GM12878 (cell line): ENCODE results near the gene THBD. TPM values are rescaled to one million over a fixed set of nuclear protein-coding genes. Genes with fewer than 3 reads are reported as not detected.
A peak's percentile ranks its signal among the peaks of the same experiment; 100 is the strongest.

Experiments used
- ATAC-seq: fragments of 200-7000 bp; cut with Tn5 transposase; 3 replicates; pipeline ENCODE4 v1.9.1; 2020; ENCODE audit warnings: mild to moderate bottlenecking, moderate library complexity
- BruUV-seq: library from RNA; stranded (reverse); fragments of 400-500 nt; replicated peaks from 2 replicates; lab custom pipeline; 2021; lab: Mats Ljungman, UMichigan
- CTCF ChIA-PET: fragments of 300-600 bp; sonication (Branson Sonifier 250); formaldehyde crosslinking; extraction: SDS; loops from one replicate; lab custom pipeline; 2021; ENCODE audit warnings: inconsistent platforms; lab: Yijun Ruan, JAX
- POLR2A ChIA-PET: fragments of 350-600 bp; formaldehyde crosslinking; extraction: SDS; loops from one replicate; lab custom pipeline; 2021; ENCODE audit warnings: inconsistent platforms; lab: Charles Lee
- RAD21 ChIA-PET: fragments of 300-600 bp; sonication (Branson Sonifier 250); formaldehyde crosslinking; loops from one replicate; lab custom pipeline; 2023; ENCODE audit warnings: antibody characterized with exemption; ENCODE audit not compliant: unreplicated experiment; lab: Charles Lee
- SMC1A ChIA-PET: fragments of 300-600 bp; sonication (Branson Sonifier 250); formaldehyde crosslinking; loops from one replicate; lab custom pipeline; 2023; ENCODE audit not compliant: unreplicated experiment, uncharacterized antibody; lab: Charles Lee
- DNase-seq: peaks from one replicate; pipeline ENCODE4 v3.0.0-alpha.2; 2011; ENCODE audit warnings: low read depth, low spot score
- FAIRE-seq: peaks from 3 replicates; lab custom pipeline; 2011; peaks lifted over from hg19 to GRCh38; lab: Jason Lieb, UNC
- H2AFZ ChIP-seq: 2 replicates; pipeline ENCODE4 v1.6.0; 2011; ENCODE audit warnings: low read depth, low read length, control low read depth; ENCODE audit not compliant: control insufficient read depth
- H3K27ac ChIP-seq: 2 replicates; pipeline ENCODE4 v1.5.1; 2011; ENCODE audit warnings: control low read depth; ENCODE audit not compliant: control insufficient read depth, insufficient read depth
- H3K27me3 ChIP-seq, 2 experiments: replicated peaks in 1 of 2; 2 replicates each; pipeline versions ENCODE4 v1.6.0 to v1.6.1; 2011; ENCODE audit warnings: low read length in 1 of 2; ENCODE audit not compliant: control insufficient read depth in 2 of 2, insufficient read depth in 2 of 2
- H3K36me3 ChIP-seq, 2 experiments: 2 replicates each; pipeline ENCODE4 v1.5.1; 2011; ENCODE audit warnings: low read length in 1 of 2; ENCODE audit not compliant: control insufficient read depth in 2 of 2, insufficient read depth in 2 of 2
- H3K4me1 ChIP-seq: 2 replicates; pipeline ENCODE4 v1.6.1; 2011; ENCODE audit warnings: mild to moderate bottlenecking, low read length, moderate library complexity, mixed read lengths; ENCODE audit not compliant: control insufficient read depth, insufficient read depth
- H3K4me2 ChIP-seq: 2 replicates; pipeline ENCODE4 v1.6.0; 2011; ENCODE audit warnings: control low read depth; ENCODE audit not compliant: control insufficient read depth, insufficient read depth
- H3K4me3 ChIP-seq: fragments of 200-600 bp; sonication (generic); 2 replicates; pipeline ENCODE4 v1.5.1; 2016
- H3K79me2 ChIP-seq: 2 replicates; pipeline ENCODE4 v1.6.0; 2011; ENCODE audit warnings: low read length; ENCODE audit not compliant: control insufficient read depth, insufficient read depth
- H3K9ac ChIP-seq: 2 replicates; pipeline ENCODE4 v1.8.0; 2011; ENCODE audit warnings: low read length, control low read depth, mixed read lengths; ENCODE audit not compliant: control insufficient read depth, insufficient read depth
- H3K9me3 ChIP-seq: replicated peaks from 3 replicates; pipeline ENCODE4 v1.5.1; 2011; ENCODE audit warnings: mild to moderate bottlenecking, low read length; ENCODE audit not compliant: control insufficient read depth, insufficient read depth
- H4K20me1 ChIP-seq: 2 replicates; pipeline ENCODE4 v1.6.0; 2011; ENCODE audit not compliant: control insufficient read depth, insufficient read depth
- BACH1 ChIP-seq: fragments of 450-650 bp; IDR thresholded peaks from 2 replicates; pipeline ENCODE4 v1.6.1; 2017; ENCODE audit warnings: mild to moderate bottlenecking, borderline replicate concordance
- CBFB ChIP-seq: IDR thresholded peaks from 2 replicates; pipeline ENCODE4 v1.6.1; 2016; ENCODE audit warnings: antibody characterized with exemption, low read depth
- E2F4 ChIP-seq: IDR thresholded peaks from 2 replicates; pipeline ENCODE4 v1.6.1; 2012; ENCODE audit warnings: low read depth, low read length, improper control_type of control experiment
- JUNB ChIP-seq: IDR thresholded peaks from 2 replicates; pipeline ENCODE4 v1.6.1; 2016; ENCODE audit warnings: antibody characterized with exemption, mild to moderate bottlenecking
- MTA3 ChIP-seq: IDR thresholded peaks from 2 replicates; pipeline ENCODE4 v1.6.1; 2012; ENCODE audit warnings: low read length, inconsistent platforms, borderline replicate concordance
- PKNOX1 ChIP-seq: fragments of 450-650 bp; IDR thresholded peaks from 2 replicates; pipeline ENCODE4 v1.6.1; 2016; ENCODE audit warnings: mild to moderate bottlenecking
- SPI1 ChIP-seq: IDR thresholded peaks from 2 replicates; pipeline ENCODE4 v1.6.1; 2011; ENCODE audit warnings: low read depth, mild to moderate bottlenecking, low read length, moderate library complexity, borderline replicate concordance; ENCODE audit not compliant: insufficient read depth
- SREBF2 ChIP-seq: IDR thresholded peaks from 2 replicates; pipeline ENCODE4 v1.6.1; 2012; ENCODE audit warnings: mild to moderate bottlenecking, low read length
- TCF12 ChIP-seq: IDR thresholded peaks from 2 replicates; pipeline ENCODE4 v1.6.1; 2011; ENCODE audit warnings: low read depth, mild to moderate bottlenecking, low read length
- WRNIP1 ChIP-seq: IDR thresholded peaks from 2 replicates; pipeline ENCODE4 v1.6.1; 2011; ENCODE audit warnings: low read depth, low read length, improper control_type of control experiment, borderline replicate concordance
- WGBS: methylation state at CpG from one replicate; pipeline ENCODE4 v1.1.6; 2016; ENCODE audit warnings: low lambda C conversion rate; ENCODE audit not compliant: insufficient replicate concordance, insufficient coverage; ENCODE audit errors: missing lambda C conversion rate; 5-methylcytosine and 5-hydroxymethylcytosine counted together
- in situ Hi-C: fragments of 300-500 bp; cut with MboI; formaldehyde crosslinking; loops from 9 replicates; pipeline ENCODE4 v1.14.3; 2018; ENCODE audit warnings: mixed read lengths
- intact Hi-C: fragments of 100-400 bp; cut with micrococcal nuclease; formaldehyde crosslinking; loops from one replicate; pipeline ENCODE4 v1.14.2; 2022; ENCODE audit not compliant: unreplicated experiment
- polyA plus RNA-seq, 11 experiments: library from polyadenylated mRNA; depleted of rRNA in 4 of 11; unstranded in 6 of 11; stranded (reverse) in 5 of 11; fragments of >200 nt; fragmentation: Nextera tagmentation in 4 of 11; fragmentation: Illumina TruSeq in 1 of 11; extraction: Ambion mirVana in 4 of 11; extraction: Trizol in 1 of 11; gene quantifications; 1 replicate in 1 of 11; 2 replicates in 10 of 11; pipeline versions ENCODE4 v1.2.1 to v1.2.3, GENCODE V29; 2011 to 2016; ENCODE audit warnings: inconsistent platforms in 2 of 11, missing spikeins in 2 of 11, low read depth in 1 of 11
- total RNA-seq, 4 experiments: library from RNA; depleted of rRNA in 3 of 4; stranded (reverse); fragments of >200 nt in 3 of 4; fragmentation: Illumina TruSeq in 1 of 4; extraction: Trizol in 1 of 4; gene quantifications; 2 replicates each; pipeline versions ENCODE4 v1.2.1 to v1.2.3, GENCODE V29; 2013 to 2021

The THBD gene
- total and polyA plus RNA-seq, 10 of the 15 experiments (the other 5 are each of a cell fraction or from before 2014, with no cell fraction given) = not detected

- no peak overlapping the region for H3K9ac ChIP-seq
- CTCF ChIA-PET = interaction anchor here (0.6 to 2.6 kb wide), 5 partner anchors 13 to 120 kb away, joined by 3 to 10 read pairs (median 4); no protein-coding TSS in a partner anchor
- peaks cover 0 to 3% of the 10 kb centered on the region in 2 experiments; a peak in 1 of 4 replicates for H3K27me3 ChIP-seq
- no peak for DNase-seq
- WGBS = 13% methylated on average over 9 of the region's 9 CpGs
- no peaks in the 10 kb centered on the region for H3K9me3 ChIP-seq
- intact Hi-C loops (no loop called here), in situ Hi-C loops (no loop called here)
- SMC1A ChIA-PET = interaction anchor here (1.2 kb wide), 1 partner anchor 71 kb away, joined by 4 read pairs; no protein-coding TSS in a partner anchor
- H3K36me3 ChIP-seq = no peaks in the 10 kb centered on the region
- H3K4me1 ChIP-seq = peaks cover 6% of the 10 kb centered on the region
- no peak for FAIRE-seq
- BruUV-seq = no TSS peak
- no peak overlapping the region for H2AFZ ChIP-seq
- H3K4me3 ChIP-seq = no peak overlapping the region
- H4K20me1 ChIP-seq = no peaks in the 10 kb centered on the region
- no peak for ATAC-seq
- no peak overlapping the region for H3K4me2 ChIP-seq
- no peak overlapping the region for H3K27ac ChIP-seq
- POLR2A ChIA-PET = interaction anchor here (1.5 kb wide), 1 partner anchor 14 kb away, joined by 4 read pairs; no protein-coding TSS in a partner anchor
- TF ChIP-seq TCF12 = no peak
- no peak for TF ChIP-seq SREBF2
- no peak for TF ChIP-seq CBFB
- TF ChIP-seq WRNIP1 = no peak
- no peak for TF ChIP-seq JUNB
- TF ChIP-seq SPI1 = 0 out of 2 replicates have a peak, but pooled peaks have one; percentile 5
- TF ChIP-seq, all 136 proteins: peak for 1
- RAD21 ChIA-PET = no interaction called here
- no peaks in the 10 kb centered on the region for H3K79me2 ChIP-seq
Observed at GRCh38 chr20:23081263-23081819, 31.9 kb upstream of the THBD start.

GRCh38 chr20:23080521-23080920 lies 31.0 kb upstream of the THBD start:
- H3K79me2 ChIP-seq = no peaks in the 10 kb centered on the region
- RAD21 ChIA-PET = interaction anchor here (1.4 to 1.8 kb wide), 3 partner anchors 12 to 120 kb away, joined by 3 to 8 read pairs (median 4); no protein-coding TSS in a partner anchor
- no peak for ATAC-seq
- H3K4me2 ChIP-seq = no peak overlapping the region
- FAIRE-seq = no peak
- H4K20me1 ChIP-seq = no peaks in the 10 kb centered on the region
- POLR2A ChIA-PET = no interaction called here
- no peak overlapping the region for H2AFZ ChIP-seq
- intact Hi-C loops = no loop called here
- CTCF ChIA-PET = interaction anchor here (0.6 to 2.6 kb wide), 8 partner anchors 13 to 389 kb away, joined by 3 to 19 read pairs (median 8); no protein-coding TSS in a partner anchor
- H3K9me3 ChIP-seq = no peaks in the 10 kb centered on the region
- H3K27ac ChIP-seq = no peak overlapping the region
- H3K4me1 ChIP-seq = no peaks in the 10 kb centered on the region
- no peak overlapping the region for H3K9ac ChIP-seq
- no peak for DNase-seq
- SMC1A ChIA-PET = interaction anchor here (1.2 to 1.9 kb wide), 6 partner anchors 15 to 110 kb away, joined by 3 to 9 read pairs (median 4); no protein-coding TSS in a partner anchor
- TF ChIP-seq PKNOX1 (no peak), BACH1 (no peak), MTA3 (no peak), E2F4 (no peak)
- no TSS peak for BruUV-seq
- in situ Hi-C loops = no loop called here
- H3K36me3 ChIP-seq = no peaks in the 10 kb centered on the region
- peaks cover 0 to 3% of the 10 kb centered on the region in 2 experiments; a peak in 1 of 4 replicates for H3K27me3 ChIP-seq
- H3K4me3 ChIP-seq = no peak overlapping the region
- 50% methylated on average over 10 of the region's 10 CpGs for WGBS
